ENCODE results near the gene TENM3.

DNA sequence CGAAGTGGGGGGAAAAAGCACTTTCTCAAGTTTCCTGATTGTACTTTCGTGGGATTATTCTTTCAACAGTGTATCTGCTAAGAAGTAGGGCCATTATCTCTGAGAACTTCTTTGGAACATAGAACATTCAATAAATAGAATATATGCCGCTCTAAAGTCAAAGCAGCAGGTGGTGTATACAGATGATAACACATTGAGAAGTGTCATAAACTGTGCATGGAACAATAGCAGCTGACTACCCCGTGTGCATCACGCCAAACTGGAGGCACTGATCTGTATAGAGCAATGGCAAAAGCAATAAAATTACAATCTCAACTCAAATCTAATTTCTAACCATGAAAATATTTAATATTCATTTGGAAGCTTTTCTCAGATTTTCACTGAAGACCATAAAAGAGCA, 498.7 kb downstream of the TENM3 start:
- no peak for TF ChIP-seq POLR2A (IDR thresholded peaks at IDR 0.05)
- TF ChIP-seq, protein P1, sequence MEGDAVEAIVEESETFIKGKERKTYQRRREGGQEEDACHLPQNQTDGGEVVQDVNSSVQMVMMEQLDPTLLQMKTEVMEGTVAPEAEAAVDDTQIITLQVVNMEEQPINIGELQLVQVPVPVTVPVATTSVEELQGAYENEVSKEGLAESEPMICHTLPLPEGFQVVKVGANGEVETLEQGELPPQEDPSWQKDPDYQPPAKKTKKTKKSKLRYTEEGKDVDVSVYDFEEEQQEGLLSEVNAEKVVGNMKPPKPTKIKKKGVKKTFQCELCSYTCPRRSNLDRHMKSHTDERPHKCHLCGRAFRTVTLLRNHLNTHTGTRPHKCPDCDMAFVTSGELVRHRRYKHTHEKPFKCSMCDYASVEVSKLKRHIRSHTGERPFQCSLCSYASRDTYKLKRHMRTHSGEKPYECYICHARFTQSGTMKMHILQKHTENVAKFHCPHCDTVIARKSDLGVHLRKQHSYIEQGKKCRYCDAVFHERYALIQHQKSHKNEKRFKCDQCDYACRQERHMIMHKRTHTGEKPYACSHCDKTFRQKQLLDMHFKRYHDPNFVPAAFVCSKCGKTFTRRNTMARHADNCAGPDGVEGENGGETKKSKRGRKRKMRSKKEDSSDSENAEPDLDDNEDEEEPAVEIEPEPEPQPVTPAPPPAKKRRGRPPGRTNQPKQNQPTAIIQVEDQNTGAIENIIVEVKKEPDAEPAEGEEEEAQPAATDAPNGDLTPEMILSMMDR (IDR thresholded peaks at IDR 0.05) = no peak
